Mammary epithelial cell (primary cell): ENCODE results near the gene FGFR4.

ENCODE experiments used
- CTCF ChIP-seq, 2 donors: IDR thresholded peaks in 1 of 2; conservative IDR thresholded peaks in 1 of 2; 2 replicates each; pipeline ENCODE4 v1.5.1; 2011 to 2012; ENCODE audit warnings: inconsistent platforms in 2 of 2, low read length in 2 of 2, mild to moderate bottlenecking in 2 of 2, control low read depth in 1 of 2, low read depth in 1 of 2; ENCODE audit not compliant: insufficient read depth in 1 of 2; ENCODE audit errors: extremely low read depth in 1 of 2
- EZH2 ChIP-seq: IDR thresholded peaks from 2 replicates; pipeline ENCODE4 v1.6.1; 2012; ENCODE audit warnings: low read length, inconsistent platforms, borderline replicate concordance

DNA sequence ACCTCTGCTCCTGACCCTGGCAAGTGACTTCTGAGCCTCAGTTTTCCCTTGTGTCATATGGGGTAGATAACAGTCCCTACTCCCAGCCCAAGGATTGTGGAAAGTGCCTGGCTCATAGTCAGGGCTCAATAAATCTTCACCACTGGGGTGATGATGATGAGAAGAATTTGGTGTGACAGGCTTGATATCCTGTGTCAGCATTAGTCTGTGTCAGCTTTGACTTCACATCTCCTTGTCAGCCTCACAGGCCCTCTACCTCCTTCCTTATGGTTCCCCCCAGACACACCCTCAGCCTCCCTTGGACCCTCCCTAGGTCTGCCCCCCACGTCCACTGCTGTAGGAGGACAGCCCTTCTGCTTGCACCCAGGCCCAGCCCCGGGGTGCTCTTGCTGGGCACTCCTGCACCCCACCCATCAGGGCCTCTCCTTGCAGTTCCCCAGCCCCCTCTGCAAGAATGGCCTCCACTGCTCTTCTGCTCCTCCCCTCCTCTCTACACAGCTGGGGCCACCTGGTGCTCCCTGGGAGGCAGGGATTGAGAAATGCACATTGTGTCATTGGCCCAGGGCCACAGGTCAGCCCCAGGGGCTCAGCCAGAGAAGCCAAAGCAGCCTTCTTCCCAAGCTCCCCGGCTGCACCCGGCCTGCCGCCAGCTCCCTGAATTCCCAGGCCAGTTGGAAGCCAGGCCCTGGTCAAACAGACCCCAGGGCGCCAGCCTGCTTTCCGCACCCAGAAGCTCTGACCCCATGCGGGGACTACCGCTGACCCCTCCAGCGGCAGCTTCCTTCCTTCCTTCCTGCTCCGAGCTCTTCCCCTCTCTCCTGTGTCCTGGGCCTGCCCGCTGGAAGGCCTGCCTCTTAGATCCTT, 7.7 kb downstream of the FGFR4 start:
- TF ChIP-seq CTCF (conservative IDR thresholded peaks at IDR 0.05 in 1 of 2, IDR thresholded peaks at IDR 0.05 in 1 of 2; ENCODE audit: extremely low read depth in 1 of 2, insufficient read depth in 1 of 2, low read depth in 1 of 2, low read length in 2 of 2) (no peak), EZH2 (no peak)
